Activated CD8-positive, alpha-beta memory T cell treated with anti-CD3 and anti-CD28 coated beads, Interleukin-2, amount 50 U/mL, for 4 hours (primary cell): ENCODE measurements around the gene GPRC5C.

ENCODE experiments used
- DNase-seq: peaks from one replicate; pipeline ENCODE4 v3.0.0-alpha.2; 2020

Gene GPRC5C

DNA sequence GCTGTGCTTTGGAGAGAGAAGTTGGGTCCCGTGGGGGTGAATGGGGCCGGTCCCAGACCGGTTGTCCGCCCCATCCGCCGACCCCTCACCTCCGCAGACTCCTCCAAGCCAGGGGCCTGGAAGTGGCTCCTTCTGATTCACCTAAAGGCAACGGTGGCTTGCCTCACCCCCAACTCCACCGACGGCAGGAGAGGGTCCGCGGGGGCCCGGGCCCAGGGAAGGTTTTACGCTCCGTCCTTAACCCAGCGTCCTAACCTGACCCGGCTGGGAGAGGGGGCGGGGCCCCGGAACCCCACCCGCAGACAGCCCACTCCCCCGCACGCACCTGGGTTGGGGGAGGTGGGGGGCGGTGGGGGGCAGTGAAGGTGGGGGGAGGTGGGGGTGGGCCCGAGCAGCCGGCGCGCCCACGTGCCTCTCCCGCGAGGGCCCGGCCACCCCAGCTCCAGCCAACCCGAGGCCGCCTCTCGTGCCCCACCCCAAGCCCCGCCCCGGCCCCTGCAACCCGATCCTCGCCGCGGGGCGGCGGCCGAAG lies 21.8 kb downstream of the GPRC5C start:
- no peak for DNase-seq

DNA sequence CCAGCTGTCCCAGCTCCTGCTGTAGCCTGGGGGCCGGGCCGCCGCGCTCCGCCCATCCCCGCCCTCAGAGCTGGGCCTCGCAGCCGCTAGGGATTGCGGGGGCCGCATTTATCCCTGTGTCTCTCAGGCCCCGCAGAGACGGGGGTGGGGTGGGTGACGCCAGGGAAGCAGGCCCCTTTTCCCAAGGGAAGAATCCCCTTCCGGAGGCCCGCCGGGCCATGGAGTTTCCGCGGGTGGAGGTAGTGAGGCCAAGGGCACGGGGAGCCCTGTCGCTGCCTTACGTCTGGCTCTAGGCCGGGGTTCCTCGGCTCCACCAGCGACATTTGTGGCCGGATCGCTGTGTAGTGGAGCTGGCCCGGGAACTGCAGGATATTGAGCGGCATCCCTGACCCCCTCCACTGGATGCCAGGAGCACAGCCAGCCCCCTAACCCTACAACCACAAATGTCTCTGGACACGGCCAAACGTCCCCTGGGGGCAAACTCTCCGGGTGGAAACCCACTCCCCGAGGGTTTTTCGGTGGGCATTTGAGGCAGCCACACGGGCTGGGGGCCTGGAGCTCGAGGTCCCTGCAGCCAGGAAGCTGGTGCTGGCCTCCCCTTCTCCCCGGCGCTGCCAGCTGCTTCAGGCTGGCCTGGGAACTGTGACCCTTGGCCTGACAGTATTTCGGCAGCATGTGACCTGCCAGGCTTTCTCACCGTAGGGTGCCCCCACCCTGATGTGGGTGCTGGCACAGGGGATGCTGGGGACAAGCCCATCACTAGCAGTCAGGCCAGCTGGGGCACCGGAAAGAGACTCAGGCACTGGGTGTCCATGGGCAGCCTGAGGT lies 22.5 kb downstream of the GPRC5C start:
- DNase-seq, result peak; percentile 68

DNA sequence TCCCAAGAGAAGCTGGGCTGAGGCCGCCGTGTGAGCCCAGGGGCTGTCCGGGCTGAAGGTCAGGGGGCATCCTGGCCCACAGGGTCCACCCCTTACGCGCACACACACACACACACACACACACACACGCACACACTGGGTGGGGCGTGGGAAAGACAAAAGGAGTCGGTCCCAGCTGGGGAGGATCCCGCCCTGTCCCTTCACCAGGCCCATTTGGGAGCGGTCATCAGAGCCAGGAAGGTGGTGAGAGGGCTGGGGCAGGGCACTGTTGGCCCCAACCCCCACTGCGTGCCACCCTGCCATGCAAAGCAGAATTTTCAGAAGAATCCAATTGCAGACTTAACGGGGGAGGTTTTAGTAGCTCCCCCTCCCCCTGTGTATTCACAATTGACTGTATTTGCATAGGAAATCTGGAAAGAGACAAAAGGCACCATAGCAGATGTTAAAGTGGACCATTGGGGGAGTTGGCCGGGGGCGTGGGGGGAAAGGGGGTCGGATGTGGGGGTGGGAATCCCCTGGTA lies 23.2 kb downstream of the GPRC5C start:
- no peak for DNase-seq

DNA sequence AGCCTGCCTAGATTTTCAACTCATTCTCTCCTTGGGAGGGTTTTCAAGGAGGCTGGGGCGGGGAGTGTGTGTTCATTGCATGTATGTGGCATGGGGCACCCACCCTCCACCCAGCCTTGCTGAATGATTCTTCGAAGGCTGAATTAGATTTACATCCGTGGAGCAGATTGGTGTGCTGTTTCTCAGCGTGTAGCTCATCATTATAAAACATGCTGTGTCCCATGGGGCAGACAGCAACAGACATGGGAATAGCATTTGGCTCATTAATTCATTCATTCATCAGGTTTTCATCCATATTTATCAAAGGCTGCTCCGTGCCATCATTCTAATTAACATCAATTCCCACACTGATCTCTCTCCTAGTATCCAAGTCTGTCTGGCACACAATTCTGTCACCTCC lies 23.9 kb downstream of the GPRC5C start:
- no peak for DNase-seq

DNA sequence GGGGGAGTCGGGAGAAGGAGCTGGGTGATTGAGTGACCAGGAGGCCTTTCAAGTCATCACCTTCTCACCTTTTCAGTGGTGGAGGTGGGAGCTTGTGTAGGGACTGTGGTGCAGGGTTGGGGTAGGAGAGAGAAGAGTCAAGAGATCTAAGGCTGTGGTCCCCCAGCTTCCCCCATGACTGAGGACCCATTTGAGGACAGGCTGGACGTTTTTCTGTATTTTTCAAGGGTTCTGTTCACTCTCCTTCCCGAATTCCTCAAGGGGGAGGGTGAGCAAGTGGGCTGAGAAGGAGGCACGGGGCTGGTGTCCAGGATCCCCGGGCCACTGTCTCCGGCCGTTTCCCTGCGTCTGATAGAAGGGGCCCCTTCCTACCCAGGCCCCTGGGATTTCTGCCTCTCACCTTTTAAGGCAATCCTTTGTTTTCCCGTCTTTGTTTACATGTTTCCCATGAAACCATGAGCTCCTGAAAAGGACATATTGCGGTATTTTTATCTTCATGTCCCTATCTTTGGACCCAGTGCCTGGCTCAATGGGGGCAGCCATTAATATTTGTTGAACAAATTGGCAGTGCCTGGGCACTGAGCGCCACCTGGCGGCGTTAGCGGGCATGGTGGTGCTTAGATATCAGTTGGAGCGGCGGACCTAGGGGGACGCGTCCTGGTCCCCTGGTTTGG lies 25.4 kb downstream of the GPRC5C start:
- DNase-seq, result peak; percentile 73

DNA sequence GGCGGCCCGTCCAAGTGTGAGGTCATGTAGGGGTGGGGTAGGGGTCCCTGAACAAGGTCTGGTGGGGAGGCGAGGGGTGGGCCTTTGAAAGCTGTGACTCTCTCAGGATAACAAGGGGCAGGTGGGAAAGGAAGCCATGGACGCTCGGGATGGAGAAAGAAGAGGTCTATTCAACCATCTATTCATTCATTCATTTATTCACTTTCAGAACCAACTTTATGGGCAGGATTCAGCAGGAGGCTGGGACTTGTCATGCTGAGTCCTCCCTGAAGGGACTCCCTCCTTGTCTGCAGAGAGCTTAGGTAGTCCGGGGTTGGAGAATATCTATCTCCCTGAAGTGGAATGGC lies 25.9 kb downstream of the GPRC5C start:
- DNase-seq, result no peak

DNA sequence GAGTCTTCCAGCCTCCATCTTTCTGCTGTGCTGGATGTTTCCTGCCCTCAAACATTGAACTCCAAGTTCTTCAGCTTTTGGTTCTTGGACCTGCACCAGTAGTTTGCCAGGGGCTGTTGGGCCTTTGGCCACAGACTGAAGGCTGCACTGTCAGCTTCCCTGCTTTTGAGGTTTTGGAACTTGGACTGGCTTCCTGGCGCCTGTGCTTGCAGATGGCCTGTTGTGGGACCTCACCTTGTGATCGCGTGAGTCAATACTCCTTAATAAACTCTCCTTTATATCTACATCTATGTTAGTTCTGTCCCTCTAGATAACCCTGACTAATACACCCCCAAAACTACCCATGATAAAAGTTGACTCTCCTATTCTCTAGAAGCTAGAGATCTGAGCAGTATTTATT lies 26.9 kb downstream of the GPRC5C start:
- no peak for DNase-seq

DNA sequence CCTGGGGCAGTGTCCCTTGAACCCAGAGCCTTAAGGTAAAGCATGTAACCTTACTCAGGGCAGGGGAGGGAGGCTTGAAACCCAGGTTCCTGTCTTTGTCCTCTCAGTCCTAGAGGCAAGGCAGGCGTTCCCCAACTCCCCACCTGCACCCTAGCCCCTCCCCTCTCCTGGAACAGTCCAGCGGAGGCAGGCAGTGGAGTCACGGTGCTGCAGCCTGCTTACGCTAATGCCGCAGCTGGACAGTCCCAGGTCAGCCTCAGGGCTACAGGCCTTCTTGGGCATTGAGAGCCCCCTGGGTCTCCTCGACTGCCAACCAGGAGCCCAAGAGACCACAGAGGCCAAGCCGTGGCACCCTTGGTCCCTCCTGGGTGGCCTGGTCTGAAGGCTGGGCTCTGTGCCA lies 27.7 kb downstream of the GPRC5C start:
- DNase-seq, result no peak

DNA sequence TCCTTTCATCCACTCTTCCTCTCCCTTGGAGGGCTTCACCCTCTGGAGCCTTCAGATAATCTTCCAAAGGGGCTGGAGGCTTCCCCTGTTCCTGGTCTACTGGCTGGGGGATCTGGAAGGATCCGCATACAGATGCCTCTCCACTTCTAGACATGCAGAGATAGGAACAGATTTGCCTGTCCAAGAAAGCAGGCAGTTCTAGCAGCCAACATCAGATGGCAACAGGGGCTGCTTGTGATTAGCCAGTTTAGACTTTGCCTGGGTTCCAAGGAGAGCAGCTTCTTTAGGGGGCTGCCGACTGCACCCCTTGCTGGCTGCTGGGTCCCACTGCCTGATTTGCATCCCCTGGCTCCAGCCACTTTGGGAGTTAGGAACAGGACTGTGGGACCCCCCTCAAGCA lies 28.4 kb downstream of the GPRC5C start:
- no peak for DNase-seq

DNA sequence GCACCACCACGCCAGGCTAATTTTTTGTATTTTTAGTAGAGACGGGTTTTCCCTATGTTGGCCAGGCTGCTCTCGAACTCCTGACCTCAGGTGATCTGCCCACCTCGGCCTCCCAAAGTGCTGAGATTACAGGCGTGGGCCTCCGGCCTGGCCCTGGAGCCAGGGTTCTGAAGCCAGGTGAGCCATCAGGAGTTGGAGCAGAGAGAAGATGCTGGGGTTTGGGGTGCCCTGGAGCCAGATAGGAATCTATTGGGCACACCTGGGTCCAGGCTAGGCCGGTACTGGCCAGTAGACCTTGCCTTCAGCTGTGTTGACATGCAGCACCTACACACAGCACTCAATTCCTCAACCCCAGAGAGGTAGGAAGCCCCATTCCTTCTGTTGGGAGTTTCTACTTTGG lies 29.1 kb downstream of the GPRC5C start:
- DNase-seq, result no peak

DNA sequence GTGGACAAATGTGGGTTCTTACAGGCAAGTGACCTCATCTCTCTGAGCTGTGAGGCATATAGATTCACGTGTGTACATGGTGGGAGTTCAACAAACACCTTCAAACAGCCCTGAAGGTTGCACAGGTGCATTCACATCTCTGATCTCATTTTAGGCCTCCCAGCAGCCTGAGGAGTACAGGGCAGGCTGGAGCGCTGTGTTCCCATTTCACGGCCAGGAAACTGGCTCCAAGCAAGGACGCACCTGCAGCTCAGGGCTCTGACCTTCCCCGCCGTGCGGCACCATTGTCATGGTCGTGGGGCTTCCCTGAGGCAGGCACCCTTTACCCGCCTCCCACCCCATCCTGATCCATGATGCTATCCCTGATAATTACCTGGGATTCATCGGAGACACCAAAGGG lies 29.7 kb downstream of the GPRC5C start:
- no peak for DNase-seq

DNA sequence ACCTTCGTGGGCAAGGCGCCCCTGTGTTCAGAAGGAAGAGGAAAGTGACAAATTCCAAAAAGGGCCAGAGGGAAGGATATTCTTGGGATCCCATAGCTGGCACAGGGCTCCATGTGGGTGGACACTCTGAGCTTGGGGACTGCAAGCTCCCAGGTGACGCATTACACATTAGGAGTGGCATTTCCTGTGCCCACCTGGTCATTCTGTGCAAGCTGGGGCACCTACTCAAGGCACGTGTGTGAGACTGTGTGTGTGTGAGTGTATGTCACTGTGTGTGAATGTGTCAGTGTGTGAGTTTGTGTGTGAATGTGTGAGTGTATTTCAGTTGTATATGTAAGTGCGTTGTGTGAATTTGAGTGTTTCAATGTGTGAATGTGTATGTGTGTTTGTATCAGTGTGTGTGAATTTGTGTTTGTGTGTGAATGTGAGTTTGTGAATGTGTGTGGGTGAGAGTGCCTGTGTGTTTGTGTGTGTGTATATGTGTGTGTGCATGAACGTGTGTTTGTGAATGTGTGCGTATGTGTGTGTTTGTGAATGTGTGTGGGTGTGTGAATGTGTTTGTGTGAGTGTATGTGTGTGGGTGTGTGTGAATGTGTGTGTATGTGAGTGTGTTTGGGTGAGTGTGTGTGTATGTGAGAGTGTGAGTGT lies 33.0 kb downstream of the GPRC5C start:
- no peak for DNase-seq

DNA sequence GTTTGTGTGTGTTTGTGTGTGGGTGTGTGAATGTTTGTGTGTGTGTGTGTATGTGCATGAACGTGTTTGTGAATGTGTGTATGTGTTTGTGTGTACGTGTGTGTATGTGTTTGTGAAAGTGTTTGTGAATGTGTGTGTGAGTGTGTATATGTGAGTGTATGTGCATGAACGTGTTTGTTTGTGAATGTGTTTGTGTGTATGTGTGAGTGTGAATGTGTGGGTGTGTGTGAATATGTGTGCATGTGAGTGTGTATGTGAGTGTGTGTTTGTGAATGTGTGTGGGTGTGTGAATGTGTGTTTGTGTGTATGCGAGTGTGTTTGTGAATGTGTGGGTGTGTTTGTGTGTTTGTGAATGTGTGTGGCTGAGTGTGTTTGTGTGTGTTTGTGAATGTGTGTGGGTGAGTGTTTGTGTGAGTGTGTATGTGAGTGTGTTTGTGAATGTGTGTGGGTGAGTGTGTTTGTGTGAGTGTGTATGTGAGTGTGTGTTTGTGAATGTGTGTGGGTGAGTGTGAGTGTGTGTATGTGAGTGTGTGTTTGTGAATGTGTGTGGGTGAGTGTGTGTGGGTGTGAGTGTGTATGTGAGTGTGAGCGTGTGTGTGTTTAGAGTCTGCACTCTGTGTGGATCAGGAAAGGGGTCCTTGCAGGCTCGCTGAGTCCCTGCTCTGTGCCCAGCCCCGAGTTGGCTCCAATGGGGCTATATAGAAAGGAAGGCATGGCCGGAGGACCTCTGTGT lies 33.7 kb downstream of the GPRC5C start:
- DNase-seq, result no peak

DNA sequence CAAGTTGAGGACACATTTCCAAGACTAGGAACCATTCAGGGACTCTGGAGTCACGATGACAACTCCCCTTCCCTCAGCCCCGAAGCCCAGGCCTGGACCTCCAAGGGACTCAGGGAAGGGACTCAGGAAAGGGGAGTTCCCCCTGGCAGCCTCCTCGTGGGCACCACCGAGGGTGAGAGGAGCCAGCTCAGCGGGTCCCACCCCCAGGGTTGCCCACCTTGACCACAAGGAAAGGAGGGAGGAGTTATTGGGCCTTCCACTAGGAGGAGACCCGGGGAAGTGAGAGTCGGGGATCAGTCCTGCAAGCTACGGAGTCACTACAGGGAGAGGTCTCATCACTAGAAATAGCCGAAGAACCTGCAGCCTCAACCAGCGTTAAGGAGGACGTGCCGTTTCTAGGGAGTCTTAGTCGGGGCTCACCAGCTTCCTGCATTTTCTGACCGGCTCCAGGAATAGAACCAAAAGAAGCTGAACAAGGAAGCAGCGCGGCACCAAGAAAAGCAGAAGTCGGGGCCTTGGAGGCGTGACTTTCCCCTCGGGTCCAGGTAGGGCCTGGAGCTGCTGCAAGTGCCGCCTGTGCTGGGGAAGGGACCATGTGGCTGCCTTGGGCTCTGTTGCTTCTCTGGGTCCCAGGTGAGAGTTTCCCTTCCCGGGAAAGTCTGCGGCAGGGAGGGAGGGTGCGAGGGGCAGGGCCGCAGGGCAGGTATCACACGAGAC lies 34.4 kb downstream of the GPRC5C start, which contains the start of gene CD300A:
TSS of gene CD300A (plus strand) at position 524 of the 717 bp plus-strand sequence. CDS start at position 594, 70 bp downstream.
- no peak for DNase-seq

DNA sequence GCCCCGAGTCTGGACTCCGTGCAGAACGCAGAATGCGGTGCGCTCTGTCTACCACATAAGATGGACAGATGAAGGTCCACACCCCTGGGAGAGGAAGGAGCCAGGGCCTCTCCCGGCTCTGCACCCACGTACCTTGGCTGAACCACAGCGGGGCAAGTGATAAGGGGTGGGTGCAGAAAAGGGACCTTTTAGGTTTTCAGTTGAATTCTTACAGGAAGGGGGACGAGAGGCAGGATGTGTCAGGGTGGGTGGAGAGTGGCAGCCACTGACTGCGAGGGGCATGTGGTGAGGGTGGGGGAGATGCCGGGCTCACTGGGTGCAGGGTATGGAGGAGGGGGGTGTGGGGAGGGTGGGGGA lies 34.9 kb downstream of the GPRC5C start:
- DNase-seq, result no peak

DNA sequence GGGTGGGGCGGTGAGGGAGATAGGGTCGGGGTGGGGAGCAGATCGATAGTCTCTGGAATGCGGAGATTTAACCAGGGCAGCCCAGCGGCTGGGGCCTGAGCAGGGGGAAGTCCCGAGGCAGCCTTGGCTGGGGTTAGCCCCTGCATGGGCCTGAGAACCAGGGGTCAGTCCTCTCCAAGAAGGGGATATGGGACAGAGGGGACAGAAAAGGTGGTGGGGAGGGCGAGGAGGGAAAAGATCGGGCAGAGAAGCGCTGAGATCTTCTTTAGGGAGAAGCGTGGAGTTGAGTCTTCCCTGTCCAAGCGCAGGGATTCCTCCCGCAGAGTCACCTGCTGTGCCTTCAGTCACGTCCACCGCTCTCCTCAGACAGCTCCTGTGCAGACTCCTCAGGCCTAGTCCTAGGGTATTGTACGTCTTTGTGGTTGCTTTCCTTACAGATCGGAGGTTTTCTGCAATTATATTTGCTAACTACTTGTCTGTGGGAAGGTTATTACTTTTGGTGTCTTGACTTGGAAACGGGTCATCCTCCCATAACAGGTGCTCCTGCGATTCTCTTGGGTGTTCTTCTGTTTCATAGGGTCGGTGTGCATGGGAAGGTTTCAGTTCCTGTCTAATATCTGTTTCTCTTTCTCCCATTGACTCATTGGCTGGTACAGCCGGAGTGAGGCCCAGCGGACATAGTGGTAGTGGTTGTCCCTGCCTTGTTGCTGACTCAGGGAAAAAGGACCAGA lies 35.5 kb downstream of the GPRC5C start:
- DNase-seq, result no peak

DNA sequence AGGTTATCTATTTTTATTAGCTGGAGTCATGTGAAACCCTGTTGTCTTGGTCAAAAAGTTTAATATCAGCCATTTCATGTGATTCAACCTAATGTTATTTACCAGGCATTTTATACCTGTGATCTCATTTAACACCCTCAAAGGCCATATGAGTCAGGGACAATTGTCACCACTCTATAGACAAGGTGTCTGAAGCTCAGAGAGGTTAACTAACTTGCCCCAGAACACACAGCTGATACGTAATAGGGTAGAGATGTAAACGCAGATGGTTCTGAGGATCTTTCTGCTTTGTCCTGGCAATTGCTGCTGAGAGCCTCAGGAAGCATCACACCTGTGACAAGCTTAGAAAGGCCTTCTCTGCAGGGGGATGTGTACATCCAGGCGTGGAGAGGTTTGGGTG lies 39.5 kb downstream of the GPRC5C start:
- DNase-seq, result no peak

DNA sequence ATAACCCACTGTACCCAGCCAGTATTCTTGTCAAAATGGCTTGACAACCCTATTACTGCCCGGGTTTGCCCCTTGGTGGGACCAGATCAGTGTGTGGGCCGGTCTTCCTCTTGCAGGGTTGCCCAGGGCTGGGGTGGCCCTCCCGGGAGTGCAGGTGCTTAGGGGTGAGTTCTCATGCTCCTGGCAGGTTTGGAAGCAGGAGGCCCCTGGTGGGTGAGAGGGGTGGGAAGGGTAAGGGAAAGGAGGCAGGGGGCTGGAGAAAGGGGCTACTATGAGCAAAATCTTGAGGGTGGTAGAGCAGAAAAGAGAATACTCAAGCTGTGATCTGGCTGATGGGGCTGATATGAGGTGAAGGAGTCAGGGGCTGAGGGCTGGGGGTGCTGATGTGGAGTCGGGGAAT lies 41.0 kb downstream of the GPRC5C start:
- DNase-seq, result no peak

DNA sequence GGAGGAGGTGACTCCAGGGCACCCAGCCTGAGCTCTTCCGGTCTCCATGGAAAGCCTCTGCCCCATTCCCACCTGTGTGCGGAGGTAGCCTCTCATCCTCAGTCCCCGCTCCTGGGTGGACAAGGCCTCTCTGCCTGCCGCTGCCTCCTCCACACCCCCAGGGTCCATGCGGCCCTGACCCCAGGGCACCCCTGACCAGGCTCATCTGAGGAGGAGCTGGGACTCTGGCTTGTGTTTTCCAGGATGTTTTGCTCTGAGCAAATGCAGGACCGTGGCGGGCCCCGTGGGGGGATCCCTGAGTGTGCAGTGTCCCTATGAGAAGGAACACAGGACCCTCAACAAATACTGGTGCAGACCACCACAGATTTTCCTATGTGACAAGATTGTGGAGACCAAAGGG lies 41.4 kb downstream of the GPRC5C start:
- DNase-seq, result no peak

DNA sequence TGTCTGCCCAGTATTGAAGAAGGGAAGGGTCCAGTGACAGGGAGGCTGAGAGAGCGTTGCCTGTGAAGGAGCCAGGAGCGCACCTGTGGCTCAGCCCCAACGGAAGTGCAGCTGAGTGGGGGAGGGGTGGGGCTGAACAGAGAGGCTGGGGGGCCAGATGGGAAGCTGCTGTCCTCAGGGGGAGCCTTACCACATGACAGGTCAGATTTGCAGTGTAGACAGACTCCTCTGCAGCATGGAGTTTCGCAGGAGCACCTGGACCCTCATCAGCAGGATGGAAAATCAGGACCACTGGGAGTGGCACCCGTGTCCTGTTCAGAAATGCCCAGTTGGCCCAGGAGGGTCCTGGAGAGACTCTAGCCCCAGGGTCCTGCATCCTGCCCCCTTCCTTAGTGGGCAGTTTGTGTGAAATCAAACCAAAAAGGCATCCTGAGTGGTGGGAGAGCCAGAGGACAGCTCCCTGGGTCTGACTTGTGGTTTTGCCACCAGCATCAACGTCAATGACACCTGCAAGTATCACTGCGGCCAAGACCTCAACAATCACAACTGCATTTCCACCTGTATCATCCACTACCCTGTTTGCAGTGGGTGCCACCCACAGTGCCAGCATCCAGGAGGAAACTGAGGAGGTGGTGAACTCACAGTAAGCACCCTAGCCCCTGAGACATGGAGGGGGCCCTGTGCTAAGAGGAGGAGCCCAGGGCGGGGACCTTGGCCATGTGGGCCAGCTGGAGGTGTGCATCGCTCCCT lies 42.3 kb downstream of the GPRC5C start:
- no peak for DNase-seq

DNA sequence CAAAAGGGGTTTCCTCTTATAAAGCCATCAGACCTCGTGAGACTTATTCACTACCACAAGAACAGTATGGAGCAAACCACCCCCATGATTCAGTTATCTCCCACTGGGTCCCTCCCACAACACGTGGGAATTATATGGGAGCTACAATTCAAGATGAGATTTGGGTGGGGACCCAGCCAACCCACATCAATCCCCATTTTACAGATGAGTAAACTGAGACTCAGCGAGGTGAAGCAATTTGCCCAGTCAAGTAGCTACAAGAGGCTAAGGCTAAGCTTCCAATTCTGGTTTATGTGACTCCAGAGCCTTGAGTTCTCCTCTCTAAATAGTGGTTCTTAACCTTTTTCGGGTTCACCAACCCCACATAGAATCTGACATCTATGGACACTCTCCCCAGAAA lies 43.3 kb downstream of the GPRC5C start:
- DNase-seq, result no peak
